HG02870 (cell line): ENCODE results near the gene MAGI1.
"Not testable (repeated sequence)": the region's sequence is repeated elsewhere in the genome, so short reads cannot be mapped to it uniquely, and the experiment has no call there.

Experiments used
- ATAC-seq: cut with Tn5 transposase; IDR thresholded peaks from one replicate; pipeline ENCODE4 v1.9.1; 2021; ENCODE audit warnings: mild to moderate bottlenecking, moderate library complexity; ENCODE audit not compliant: unreplicated experiment

Gene MAGI1

DNA sequence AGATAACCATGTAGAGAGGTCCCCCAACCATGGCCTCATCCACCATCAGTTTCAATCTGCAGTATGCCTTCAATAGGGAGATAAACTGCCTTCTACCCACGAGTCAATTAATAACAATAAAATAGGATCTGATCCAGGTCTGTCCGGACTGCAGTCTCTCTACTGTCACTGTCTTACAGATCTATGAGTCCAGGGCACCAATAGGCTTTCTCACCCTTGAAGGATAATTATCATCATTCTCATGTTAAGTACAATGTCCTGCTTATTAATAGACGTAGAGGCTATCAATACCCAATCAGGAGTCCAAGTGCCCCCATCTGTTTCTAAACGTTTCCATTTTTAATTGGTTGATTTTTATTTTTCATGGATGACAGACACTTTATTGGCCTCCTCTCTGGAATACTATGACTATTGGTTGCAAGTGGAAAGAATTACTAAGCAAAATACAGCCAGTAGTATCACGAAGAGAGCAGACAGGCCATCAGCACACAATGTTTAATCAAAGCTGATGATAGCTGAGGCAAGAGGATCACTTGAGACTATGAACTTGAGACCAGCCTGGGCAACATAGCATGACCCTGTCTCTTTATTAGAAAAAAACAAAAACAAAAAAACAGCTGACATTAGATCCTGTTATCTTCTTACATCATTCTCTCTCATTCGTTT, 480.7 kb downstream of the MAGI1 start:
- no peak for ATAC-seq

GRCh38 chr3:65556934-65557577, 481.7 kb downstream of the MAGI1 start:
- no peak for ATAC-seq

DNA sequence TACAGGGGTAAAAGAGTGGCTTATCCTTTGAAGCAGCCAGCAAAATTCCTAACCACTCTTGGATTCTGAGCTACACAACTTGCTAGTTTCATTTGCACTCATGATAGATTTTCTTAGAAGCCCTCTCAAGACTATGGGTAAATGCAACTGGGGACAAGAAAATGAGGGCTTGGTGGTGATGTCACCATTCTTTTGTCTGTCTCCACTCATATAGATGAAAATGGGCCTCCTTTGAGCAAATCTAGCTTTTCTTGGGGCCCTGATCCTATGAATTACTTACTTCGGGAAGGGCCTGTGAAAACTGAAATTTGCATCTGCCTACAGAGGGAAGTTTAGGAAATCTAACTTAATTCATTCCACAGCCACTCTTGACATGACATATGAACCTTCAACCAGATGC, 486.3 kb downstream of the MAGI1 start:
- ATAC-seq: no peak

GRCh38 chr3:65551945-65552344, 486.8 kb downstream of the MAGI1 start:
- no peak for ATAC-seq

- no peak for ATAC-seq
Observed at GRCh38 chr3:65550137-65550536, 488.6 kb downstream of the MAGI1 start.

- ATAC-seq: no peak
Observed at GRCh38 chr3:65549626-65549959, 489.1 kb downstream of the MAGI1 start.

GRCh38 chr3:65548848-65549625, 489.7 kb downstream of the MAGI1 start:
- ATAC-seq: no peak

GRCh38 chr3:65545429-65545828, 493.3 kb downstream of the MAGI1 start:
- no peak for ATAC-seq

GRCh38 chr3:65543391-65543790, 495.3 kb downstream of the MAGI1 start:
- ATAC-seq: not testable (repeated sequence)

DNA sequence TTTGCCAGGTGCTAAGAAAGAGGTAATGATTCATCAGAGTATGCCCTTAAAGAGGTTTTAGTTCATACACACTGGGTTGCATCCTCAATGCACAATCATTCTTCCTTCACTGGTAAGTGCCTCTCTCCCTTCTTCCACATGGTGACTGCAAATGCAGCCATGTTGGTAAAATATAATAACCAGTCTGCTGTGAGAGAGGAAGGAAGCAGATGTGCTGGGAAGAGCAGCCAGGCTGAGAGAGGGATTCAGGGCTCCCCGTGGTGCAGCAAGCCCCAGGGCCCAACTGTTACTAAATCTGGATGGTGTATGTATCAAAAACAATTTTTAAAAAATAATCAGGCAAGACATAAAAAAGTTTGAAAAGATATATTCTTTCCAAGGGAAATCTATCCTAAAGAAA, 498.1 kb downstream of the MAGI1 start:
- ATAC-seq: no peak

DNA sequence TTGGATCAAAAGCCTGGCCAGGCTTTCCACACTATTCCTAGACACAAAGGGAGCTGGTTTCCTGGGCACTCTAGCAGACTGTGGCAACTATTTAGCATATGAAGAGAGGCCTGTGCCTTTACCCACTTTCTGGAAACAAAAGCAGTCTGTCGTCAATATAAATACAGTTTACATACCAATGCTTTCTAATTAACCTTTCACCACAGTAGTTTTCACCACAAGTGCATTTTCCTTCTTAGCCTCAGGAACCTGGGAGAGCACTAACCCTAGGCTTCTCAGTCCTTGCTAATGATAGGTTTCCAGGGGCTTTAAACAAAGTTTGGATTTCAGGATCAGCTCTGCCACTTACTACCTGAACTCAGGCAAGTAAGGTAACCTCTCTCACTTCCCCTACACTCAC, 499.1 kb downstream of the MAGI1 start:
- ATAC-seq: no peak

DNA sequence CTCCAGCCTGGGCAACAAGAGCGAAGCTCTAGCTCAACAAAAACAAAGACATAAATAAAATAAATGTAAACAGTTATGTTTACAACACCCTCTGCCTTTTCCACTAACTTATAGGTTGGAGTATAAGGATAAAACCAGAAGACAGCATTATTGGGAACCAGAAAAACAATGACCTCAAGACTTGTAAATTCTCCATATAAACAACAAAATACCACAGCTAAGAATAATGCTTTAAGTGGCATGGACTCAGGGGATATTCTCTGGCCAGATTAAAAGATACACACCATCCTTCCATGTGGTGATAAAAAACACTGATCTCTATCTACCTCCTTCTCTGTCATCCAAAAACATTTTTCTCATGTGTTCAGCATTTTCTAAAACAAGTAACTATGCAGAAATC, 500.6 kb downstream of the MAGI1 start:
- no peak for ATAC-seq

- ATAC-seq: no peak
Observed at GRCh38 chr3:65537109-65537508, 501.6 kb downstream of the MAGI1 start.

GRCh38 chr3:65535260-65535659, 503.5 kb downstream of the MAGI1 start:
- no peak for ATAC-seq

DNA sequence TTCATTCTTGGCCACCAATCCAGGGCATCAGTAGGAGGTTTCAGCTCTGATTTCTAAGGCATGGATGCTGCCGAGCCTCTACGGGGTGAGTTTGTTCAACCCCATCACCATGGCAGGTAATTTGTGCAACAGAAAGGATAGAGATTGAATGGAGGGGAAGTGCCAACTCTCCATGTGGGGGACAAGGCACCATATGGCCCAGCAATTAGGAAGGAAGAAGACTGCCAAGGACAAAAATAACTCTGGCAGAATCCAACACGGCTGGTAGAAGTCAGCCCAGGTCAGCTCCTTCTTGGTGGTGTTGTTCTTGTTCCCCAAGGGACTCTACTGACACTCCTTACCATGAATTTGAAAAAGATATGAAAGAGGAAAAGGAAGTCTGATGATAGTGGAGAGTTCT, 503.9 kb downstream of the MAGI1 start:
- no peak for ATAC-seq

DNA sequence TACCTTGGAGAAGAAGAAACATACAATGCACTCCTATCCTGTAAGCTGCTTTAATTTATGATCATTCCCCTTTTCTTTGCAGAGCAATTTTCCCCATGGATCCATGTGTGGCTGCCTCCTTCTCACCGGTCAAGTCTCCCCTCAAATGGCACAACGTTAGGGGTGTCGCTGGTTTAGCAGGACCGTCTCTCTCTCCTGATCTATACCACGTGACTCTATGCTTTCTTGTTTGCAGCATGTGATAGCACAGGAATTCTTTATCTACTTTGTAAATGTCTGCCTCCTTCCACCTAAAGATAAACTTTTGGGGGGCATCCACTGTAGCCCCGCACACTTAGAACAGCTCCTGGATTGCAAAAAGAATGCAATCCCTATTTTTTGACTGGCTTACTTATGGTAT, 506.0 kb downstream of the MAGI1 start:
- ATAC-seq: no peak

DNA sequence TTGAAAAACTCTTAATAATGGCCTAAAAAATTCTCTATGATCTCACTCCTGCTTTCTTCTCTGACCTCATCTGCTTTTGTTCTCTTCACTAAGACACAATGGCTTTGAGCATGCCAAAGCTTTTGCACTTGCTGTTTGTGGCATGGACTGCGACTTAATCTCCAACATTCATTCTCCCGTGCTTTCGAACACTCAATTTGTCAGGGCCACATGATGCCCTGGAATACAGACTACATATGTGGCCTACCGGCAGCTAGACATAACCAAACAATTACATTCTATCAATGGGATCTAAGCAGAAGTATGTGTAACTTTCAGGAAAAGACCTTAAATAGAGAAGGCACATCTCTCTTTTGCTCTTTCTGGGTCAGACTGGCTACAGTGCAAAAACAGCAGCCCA, 506.5 kb downstream of the MAGI1 start:
- ATAC-seq: no peak

DNA sequence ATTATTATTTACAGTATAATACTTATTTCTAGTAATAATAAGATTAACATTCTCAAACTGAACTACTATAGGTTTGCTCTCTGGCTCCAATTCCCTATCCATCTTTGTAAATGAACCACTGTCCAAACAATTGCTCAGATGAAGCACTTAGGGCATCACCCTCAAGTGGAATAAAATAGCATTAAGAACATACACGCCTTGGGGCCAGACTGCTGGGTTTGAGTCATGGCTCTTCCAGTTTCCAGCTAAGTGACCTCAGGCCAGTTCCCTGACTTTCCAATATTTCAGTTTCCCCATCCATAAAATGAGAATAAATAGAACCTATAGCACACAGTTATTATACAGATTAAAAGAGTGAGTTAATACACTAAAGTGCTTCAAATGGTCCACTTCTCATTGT, 507.2 kb downstream of the MAGI1 start:
- ATAC-seq: no peak

DNA sequence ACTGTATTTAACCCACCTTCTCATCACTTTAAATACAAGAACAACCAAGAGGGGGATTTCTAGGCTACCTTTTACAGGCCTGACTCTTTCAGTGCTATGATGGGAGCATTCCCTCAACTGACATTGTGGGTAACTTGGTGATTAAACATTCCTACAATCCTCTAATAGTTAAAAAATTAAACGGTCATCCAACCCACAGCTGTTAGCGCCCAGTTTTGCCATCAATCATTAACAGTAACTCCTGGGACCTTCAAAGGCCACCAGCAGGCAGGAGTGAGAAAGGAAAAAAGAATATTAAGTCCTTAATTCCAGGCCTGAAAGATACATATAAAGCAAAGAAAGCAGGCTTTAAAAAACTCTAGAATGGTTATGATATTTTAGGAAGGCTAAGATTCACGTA, 512.1 kb downstream of the MAGI1 start:
- no peak for ATAC-seq

GRCh38 chr3:65524584-65524983, 514.1 kb downstream of the MAGI1 start:
- ATAC-seq: no peak

DNA sequence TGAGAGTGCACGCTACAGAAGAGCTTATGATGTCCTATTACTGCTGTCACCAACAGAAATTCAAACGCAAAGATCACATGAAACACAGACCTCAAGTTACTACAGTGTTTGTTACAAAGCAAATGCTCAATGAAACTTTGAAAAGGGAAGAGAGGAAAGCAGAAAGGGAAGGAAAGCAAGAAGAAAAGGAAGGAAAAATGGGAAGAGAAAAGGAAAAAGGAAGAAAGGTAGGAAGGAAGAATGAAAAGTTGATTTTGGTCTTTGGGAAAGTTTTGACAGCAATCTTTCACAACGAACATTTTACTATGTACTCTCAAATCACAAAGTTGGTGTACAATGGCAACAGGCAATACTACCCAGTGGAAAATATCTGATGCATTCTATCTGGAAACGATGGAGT, 514.8 kb downstream of the MAGI1 start:
- ATAC-seq: no peak

- ATAC-seq: no peak
Observed at GRCh38 chr3:65521032-65521431, 517.7 kb downstream of the MAGI1 start.
